HepG2 (cell line): ENCODE measurements around the gene CBX2. TPM values are rescaled to one million over a fixed set of nuclear protein-coding genes. Genes with fewer than 3 reads are reported as not detected.

ENCODE experiments used
- ATAC-seq: fragments of 200-7000 bp; cut with Tn5 transposase; 3 replicates; pipeline ENCODE4 v1.9.1; 2020; ENCODE audit warnings: mild to moderate bottlenecking, moderate library complexity
- BruUV-seq: library from RNA; stranded (reverse); fragments of 400-500 nt; replicated peaks from 2 replicates; lab custom pipeline; 2021; lab: Mats Ljungman, UMichigan
- CTCF ChIA-PET: fragments of 300-600 bp; formaldehyde crosslinking; extraction: SDS; loops from one replicate; lab custom pipeline; 2021; ENCODE audit warnings: low total read pairs, inconsistent platforms, low intra/inter-chr PET ratio; lab: Yijun Ruan, JAX
- POLR2A ChIA-PET: fragments of 350-600 bp; sonication (Branson Sonifier 250); formaldehyde crosslinking; loops from one replicate; lab custom pipeline; 2020; ENCODE audit warnings: antibody characterized with exemption, inconsistent platforms; lab: Yijun Ruan, JAX
- DNase-seq: peaks from one replicate; pipeline ENCODE4 v3.0.0-alpha.2; 2015; ENCODE audit warnings: low spot score
- FAIRE-seq: peaks from 3 replicates; lab custom pipeline; 2011; peaks lifted over from hg19 to GRCh38; lab: Jason Lieb, UNC
- H2AFZ ChIP-seq: one replicate; pipeline ENCODE4 v1.6.1; 2011; ENCODE audit warnings: low read length, inconsistent platforms
- H3K27ac ChIP-seq: fragments of 300-600 bp; 3 replicates; pipeline ENCODE4 v1.8.0; 2011; ENCODE audit warnings: mixed run types, mild to moderate bottlenecking, mixed read lengths, low read length, inconsistent platforms; ENCODE audit not compliant: insufficient read depth; ENCODE audit errors: extremely low read length
- H3K27me3 ChIP-seq, 2 experiments: fragments of 200-600 bp in 1 of 2; 2 replicates in 1 of 2; 3 replicates in 1 of 2; pipeline versions ENCODE4 v1.6.0 to v1.8.0; 2011; ENCODE audit warnings: low read length in 2 of 2, mild to moderate bottlenecking in 2 of 2, moderate library complexity in 2 of 2, inconsistent platforms in 1 of 2; ENCODE audit not compliant: insufficient read depth in 2 of 2, control insufficient read depth in 1 of 2
- H3K36me3 ChIP-seq, 2 experiments: fragments of 200-600 bp in 1 of 2; replicated peaks in 1 of 2; 2 replicates in 1 of 2; 3 replicates in 1 of 2; pipeline versions ENCODE4 v1.5.1 to v1.8.0; 2011; ENCODE audit warnings: low read length in 2 of 2, inconsistent platforms in 1 of 2; ENCODE audit not compliant: insufficient read depth in 2 of 2, control insufficient read depth in 1 of 2
- H3K4me1 ChIP-seq: 2 replicates; pipeline ENCODE4 v1.5.1; 2012; ENCODE audit warnings: low read length, inconsistent platforms; ENCODE audit not compliant: insufficient read depth
- H3K4me2 ChIP-seq: 2 replicates; pipeline ENCODE4 v1.6.0; 2011; ENCODE audit warnings: low read depth, low read length, inconsistent platforms
- H3K4me3 ChIP-seq, 3 experiments: fragments of 200-600 bp in 1 of 3; sonication (generic), shearing (Covaris generic) in 1 of 3; replicated peaks in 1 of 3; 2 replicates each; pipeline ENCODE4 v1.5.1; 2011 to 2016; ENCODE audit warnings: low read length in 3 of 3, inconsistent platforms in 2 of 3, low read depth in 2 of 3, mild to moderate bottlenecking in 2 of 3, control low read depth in 1 of 3, mixed read lengths in 1 of 3; ENCODE audit not compliant: insufficient read depth in 1 of 3
- H3K79me2 ChIP-seq: one replicate; pipeline ENCODE4 v1.6.1; 2011; ENCODE audit warnings: low read length, inconsistent platforms; ENCODE audit not compliant: insufficient read depth
- H3K9ac ChIP-seq: 2 replicates; pipeline ENCODE4 v1.6.0; 2011; ENCODE audit warnings: mild to moderate bottlenecking, low read depth, low read length, inconsistent platforms; ENCODE audit not compliant: insufficient read depth
- H3K9me3 ChIP-seq: 2 replicates; pipeline ENCODE4 v1.5.1; 2012; ENCODE audit warnings: mild to moderate bottlenecking, low read length
- H4K20me1 ChIP-seq: 2 replicates; pipeline ENCODE4 v1.6.0; 2011; ENCODE audit warnings: inconsistent platforms, mild to moderate bottlenecking, low read length, moderate library complexity; ENCODE audit not compliant: insufficient read depth
- CAMTA2 ChIP-seq: sonication (generic); formaldehyde crosslinking; IDR thresholded peaks from 2 replicates; pipeline ENCODE4 v1.4.0; 2020; ENCODE audit warnings: mild to moderate bottlenecking, missing genetic modification reagents, borderline replicate concordance
- ZNF224 ChIP-seq: sonication (generic); formaldehyde crosslinking; IDR thresholded peaks from 2 replicates; pipeline ENCODE4 v1.5.0; 2020; ENCODE audit warnings: mild to moderate bottlenecking, missing genetic modification reagents
- ZNF333 ChIP-seq: sonication (generic); formaldehyde crosslinking; IDR thresholded peaks from 2 replicates; pipeline ENCODE4 v1.4.0; 2020; ENCODE audit warnings: mild to moderate bottlenecking, missing genetic modification reagents, borderline replicate concordance
- ZNF335 ChIP-seq: sonication (generic); formaldehyde crosslinking; IDR thresholded peaks from 2 replicates; pipeline ENCODE4 v1.4.0; 2020; ENCODE audit warnings: missing genetic modification reagents
- ZZZ3 ChIP-seq: sonication (generic); formaldehyde crosslinking; IDR thresholded peaks from 2 replicates; pipeline ENCODE4 v1.4.0; 2020; ENCODE audit warnings: missing genetic modification reagents, mild to moderate bottlenecking, borderline replicate concordance
- WGBS: methylation state at CpG from one replicate; pipeline ENCODE4 v1.1.6; 2017; ENCODE audit warnings: low lambda C conversion rate; 5-methylcytosine and 5-hydroxymethylcytosine counted together
- in situ Hi-C: cut with HindIII; loops from 2 replicates; pipeline ENCODE4 v1.10.0; 2017; ENCODE audit warnings: low pct_unique_long_range_greater_than_20kb; ENCODE audit not compliant: extremely low pct_ligation_motif_present
- intact Hi-C: fragments of 100-400 bp; cut with micrococcal nuclease; formaldehyde crosslinking; loops from one replicate; pipeline ENCODE4 v1.10.0; 2022; ENCODE audit not compliant: unreplicated experiment
- polyA plus RNA-seq, 8 experiments: library from polyadenylated mRNA; depleted of rRNA in 3 of 8; stranded (reverse) in 7 of 8; unstranded in 1 of 8; fragments of >200 nt; fragmentation: Illumina TruSeq in 4 of 8; extraction: Trizol in 4 of 8; gene quantifications; 2 replicates each; pipeline versions ENCODE4 v1.2.1 to v1.2.3, GENCODE V29; 2011 to 2016; ENCODE audit warnings: low read depth in 4 of 8, missing spikeins in 1 of 8, mixed read lengths in 1 of 8; ENCODE audit not compliant: insufficient read depth in 1 of 8
- total RNA-seq, 5 experiments: library from RNA; depleted of rRNA; stranded (reverse); fragments of >200 nt; fragmentation: Illumina TruSeq; extraction: Trizol; gene quantifications; 2 replicates each; pipeline ENCODE4 v1.2.3, GENCODE V29; 2016; ENCODE audit warnings: low read depth in 1 of 5
- TF ChIP-seq, protein P1 (sequence below): IDR thresholded peaks from 2 replicates; pipeline ENCODE4 v1.6.1; 2016; ENCODE audit warnings: low read depth, missing genetic modification reagents, missing compliant biosample characterization
- TF ChIP-seq, protein P2 (sequence below): sonication (generic); formaldehyde crosslinking; IDR thresholded peaks from 2 replicates; pipeline ENCODE4 v1.4.0; 2020; ENCODE audit warnings: missing genetic modification reagents
- TF ChIP-seq, protein P3 (sequence below): sonication (generic); formaldehyde crosslinking; IDR thresholded peaks from 2 replicates; pipeline ENCODE4 v1.4.0; 2020; ENCODE audit warnings: missing genetic modification reagents
- TF ChIP-seq, protein P4 (sequence below): sonication (generic); formaldehyde crosslinking; IDR thresholded peaks from 2 replicates; pipeline ENCODE4 v1.9.0; 2021; ENCODE audit warnings: missing genetic modification reagents, mild to moderate bottlenecking, borderline replicate concordance
- TF ChIP-seq, protein P5 (sequence below): sonication (generic); formaldehyde crosslinking; IDR thresholded peaks from 2 replicates; pipeline ENCODE4 v1.4.0; 2020; ENCODE audit warnings: missing genetic modification reagents

The CBX2 gene
- total and polyA plus RNA-seq, 2 of the 13 experiments (the other 11 are each of a cell fraction or from before 2014, with no cell fraction given) = 14.5 to 31.1 TPM

DNA sequence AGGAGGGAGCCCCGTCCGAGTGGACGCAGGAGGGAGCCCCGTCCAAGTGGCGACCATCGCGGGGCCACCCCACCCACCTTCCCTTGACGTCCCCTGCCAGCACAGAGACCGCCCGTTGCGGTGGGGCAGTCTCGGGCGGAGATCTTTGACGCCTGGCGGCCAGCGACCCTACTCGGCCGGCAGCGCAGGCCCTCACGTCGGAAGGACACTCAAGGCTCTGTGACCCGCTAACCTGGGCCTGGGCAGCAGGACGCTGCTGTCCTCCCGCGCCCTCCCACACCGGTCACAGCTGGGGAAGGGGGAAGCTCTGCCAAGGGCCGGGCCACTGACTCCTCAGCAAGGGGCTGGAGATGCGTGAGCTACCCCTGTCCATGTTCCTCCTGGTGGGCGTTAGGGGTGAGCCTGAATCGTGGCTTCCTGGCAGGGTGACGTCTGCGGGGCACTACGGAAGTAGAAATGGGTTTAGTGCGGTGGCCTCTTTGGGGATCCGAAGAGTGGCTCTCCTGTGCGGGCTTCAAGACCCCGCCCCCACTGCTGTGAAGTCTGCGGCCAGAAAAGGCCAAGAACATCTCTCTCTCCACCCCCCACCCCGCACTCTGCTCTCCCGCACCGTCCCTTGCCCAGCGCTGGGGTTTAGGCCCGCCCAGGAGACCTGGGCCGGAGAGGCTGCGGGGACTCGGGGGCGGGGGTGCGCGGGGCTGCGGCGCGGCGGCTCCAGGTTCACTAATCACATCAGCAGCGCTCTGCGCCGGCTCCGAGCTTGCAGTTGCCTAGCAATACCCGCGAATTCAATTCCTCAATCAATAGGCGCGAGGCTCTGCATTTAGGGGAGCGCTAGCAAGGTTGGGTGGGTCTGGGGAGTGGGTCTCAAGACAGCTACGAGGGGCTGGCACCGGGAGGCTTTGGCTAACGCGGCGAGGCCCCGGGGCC, 13.1 kb downstream of the CBX2 start:
- POLR2A ChIA-PET = interaction anchor here (1.4 to 2.0 kb wide), 2 partner anchors 48 to 203 kb away, joined by 4 to 7 read pairs; partner anchors contain the start of gene CBX4
- in situ Hi-C loops = no loop called here
- peak; percentile 23 for ATAC-seq
- TF ChIP-seq, protein P1, sequence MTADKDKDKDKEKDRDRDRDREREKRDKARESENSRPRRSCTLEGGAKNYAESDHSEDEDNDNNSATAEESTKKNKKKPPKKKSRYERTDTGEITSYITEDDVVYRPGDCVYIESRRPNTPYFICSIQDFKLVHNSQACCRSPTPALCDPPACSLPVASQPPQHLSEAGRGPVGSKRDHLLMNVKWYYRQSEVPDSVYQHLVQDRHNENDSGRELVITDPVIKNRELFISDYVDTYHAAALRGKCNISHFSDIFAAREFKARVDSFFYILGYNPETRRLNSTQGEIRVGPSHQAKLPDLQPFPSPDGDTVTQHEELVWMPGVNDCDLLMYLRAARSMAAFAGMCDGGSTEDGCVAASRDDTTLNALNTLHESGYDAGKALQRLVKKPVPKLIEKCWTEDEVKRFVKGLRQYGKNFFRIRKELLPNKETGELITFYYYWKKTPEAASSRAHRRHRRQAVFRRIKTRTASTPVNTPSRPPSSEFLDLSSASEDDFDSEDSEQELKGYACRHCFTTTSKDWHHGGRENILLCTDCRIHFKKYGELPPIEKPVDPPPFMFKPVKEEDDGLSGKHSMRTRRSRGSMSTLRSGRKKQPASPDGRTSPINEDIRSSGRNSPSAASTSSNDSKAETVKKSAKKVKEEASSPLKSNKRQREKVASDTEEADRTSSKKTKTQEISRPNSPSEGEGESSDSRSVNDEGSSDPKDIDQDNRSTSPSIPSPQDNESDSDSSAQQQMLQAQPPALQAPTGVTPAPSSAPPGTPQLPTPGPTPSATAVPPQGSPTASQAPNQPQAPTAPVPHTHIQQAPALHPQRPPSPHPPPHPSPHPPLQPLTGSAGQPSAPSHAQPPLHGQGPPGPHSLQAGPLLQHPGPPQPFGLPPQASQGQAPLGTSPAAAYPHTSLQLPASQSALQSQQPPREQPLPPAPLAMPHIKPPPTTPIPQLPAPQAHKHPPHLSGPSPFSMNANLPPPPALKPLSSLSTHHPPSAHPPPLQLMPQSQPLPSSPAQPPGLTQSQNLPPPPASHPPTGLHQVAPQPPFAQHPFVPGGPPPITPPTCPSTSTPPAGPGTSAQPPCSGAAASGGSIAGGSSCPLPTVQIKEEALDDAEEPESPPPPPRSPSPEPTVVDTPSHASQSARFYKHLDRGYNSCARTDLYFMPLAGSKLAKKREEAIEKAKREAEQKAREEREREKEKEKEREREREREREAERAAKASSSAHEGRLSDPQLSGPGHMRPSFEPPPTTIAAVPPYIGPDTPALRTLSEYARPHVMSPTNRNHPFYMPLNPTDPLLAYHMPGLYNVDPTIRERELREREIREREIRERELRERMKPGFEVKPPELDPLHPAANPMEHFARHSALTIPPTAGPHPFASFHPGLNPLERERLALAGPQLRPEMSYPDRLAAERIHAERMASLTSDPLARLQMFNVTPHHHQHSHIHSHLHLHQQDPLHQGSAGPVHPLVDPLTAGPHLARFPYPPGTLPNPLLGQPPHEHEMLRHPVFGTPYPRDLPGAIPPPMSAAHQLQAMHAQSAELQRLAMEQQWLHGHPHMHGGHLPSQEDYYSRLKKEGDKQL (CRISPR knock-in tag) = no peak
- TF ChIP-seq, protein P2, sequence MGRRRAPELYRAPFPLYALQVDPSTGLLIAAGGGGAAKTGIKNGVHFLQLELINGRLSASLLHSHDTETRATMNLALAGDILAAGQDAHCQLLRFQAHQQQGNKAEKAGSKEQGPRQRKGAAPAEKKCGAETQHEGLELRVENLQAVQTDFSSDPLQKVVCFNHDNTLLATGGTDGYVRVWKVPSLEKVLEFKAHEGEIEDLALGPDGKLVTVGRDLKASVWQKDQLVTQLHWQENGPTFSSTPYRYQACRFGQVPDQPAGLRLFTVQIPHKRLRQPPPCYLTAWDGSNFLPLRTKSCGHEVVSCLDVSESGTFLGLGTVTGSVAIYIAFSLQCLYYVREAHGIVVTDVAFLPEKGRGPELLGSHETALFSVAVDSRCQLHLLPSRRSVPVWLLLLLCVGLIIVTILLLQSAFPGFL (CRISPR knock-in tag) = 0 out of 2 replicates have a peak, but pooled peaks have one; percentile 16
- TF ChIP-seq, protein P3, sequence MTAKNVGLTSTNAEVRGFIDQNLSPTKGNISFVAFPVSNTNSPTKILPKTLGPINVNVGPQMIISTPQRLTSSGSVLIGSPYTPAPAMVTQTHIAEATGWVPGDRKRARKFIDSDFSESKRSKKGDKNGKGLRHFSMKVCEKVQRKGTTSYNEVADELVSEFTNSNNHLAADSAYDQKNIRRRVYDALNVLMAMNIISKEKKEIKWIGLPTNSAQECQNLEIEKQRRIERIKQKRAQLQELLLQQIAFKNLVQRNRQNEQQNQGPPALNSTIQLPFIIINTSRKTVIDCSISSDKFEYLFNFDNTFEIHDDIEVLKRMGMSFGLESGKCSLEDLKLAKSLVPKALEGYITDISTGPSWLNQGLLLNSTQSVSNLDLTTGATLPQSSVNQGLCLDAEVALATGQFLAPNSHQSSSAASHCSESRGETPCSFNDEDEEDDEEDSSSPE (CRISPR knock-in tag) = 0 out of 2 replicates have a peak, but pooled peaks have one; percentile 18
- TF ChIP-seq ZZZ3 (CRISPR knock-in tag) (no peak), ZNF335 (CRISPR knock-in tag) (no peak), CAMTA2 (CRISPR knock-in tag) (no peak), ZNF224 (CRISPR knock-in tag) (no peak), ZNF333 (CRISPR knock-in tag) (no peak)
- TF ChIP-seq, protein P4, sequence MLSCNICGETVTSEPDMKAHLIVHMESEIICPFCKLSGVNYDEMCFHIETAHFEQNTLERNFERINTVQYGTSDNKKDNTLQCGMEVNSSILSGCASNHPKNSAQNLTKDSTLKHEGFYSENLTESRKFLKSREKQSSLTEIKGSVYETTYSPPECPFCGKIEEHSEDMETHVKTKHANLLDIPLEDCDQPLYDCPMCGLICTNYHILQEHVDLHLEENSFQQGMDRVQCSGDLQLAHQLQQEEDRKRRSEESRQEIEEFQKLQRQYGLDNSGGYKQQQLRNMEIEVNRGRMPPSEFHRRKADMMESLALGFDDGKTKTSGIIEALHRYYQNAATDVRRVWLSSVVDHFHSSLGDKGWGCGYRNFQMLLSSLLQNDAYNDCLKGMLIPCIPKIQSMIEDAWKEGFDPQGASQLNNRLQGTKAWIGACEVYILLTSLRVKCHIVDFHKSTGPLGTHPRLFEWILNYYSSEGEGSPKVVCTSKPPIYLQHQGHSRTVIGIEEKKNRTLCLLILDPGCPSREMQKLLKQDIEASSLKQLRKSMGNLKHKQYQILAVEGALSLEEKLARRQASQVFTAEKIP = no peak
- TF ChIP-seq, protein P5, sequence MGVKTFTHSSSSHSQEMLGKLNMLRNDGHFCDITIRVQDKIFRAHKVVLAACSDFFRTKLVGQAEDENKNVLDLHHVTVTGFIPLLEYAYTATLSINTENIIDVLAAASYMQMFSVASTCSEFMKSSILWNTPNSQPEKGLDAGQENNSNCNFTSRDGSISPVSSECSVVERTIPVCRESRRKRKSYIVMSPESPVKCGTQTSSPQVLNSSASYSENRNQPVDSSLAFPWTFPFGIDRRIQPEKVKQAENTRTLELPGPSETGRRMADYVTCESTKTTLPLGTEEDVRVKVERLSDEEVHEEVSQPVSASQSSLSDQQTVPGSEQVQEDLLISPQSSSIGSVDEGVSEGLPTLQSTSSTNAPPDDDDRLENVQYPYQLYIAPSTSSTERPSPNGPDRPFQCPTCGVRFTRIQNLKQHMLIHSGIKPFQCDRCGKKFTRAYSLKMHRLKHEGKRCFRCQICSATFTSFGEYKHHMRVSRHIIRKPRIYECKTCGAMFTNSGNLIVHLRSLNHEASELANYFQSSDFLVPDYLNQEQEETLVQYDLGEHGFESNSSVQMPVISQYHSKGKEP = no peak

More for the DNA sequence above, 13.1 kb downstream of the CBX2 start:
- 28% methylated on average over 62 of the region's 68 CpGs for WGBS
- Histone ChIP-seq H3K27me3 (peaks cover 18 to 48% of the 10 kb centered on the region in 2 experiments), H2AFZ (no peak overlapping the region), H4K20me1 (no peaks in the 10 kb centered on the region), H3K9ac (no peak overlapping the region), H3K79me2 (peaks cover 5% of the 10 kb centered on the region), H3K4me2 (peak overlapping the region; percentile 49), H3K36me3 (peaks cover 5 to 9% of the 10 kb centered on the region in 2 experiments; a peak in 4 of 5 replicates), H3K27ac (no peak overlapping the region), H3K9me3 (no peaks in the 10 kb centered on the region), H3K4me1 (peaks cover 52% of the 10 kb centered on the region), H3K4me3 (peak overlapping the region in 2 of 3 experiments; percentile 30 to 54; a peak in 3 of 6 replicates)
- BruUV-seq = no TSS peak
- CTCF ChIA-PET = interaction anchor here (1.3 to 2.4 kb wide), 4 partner anchors 21 to 179 kb away, joined by 4 to 14 read pairs (median 10); no protein-coding TSS in a partner anchor
- intact Hi-C loops = no loop called here
- FAIRE-seq (no peak), DNase-seq (no peak)
